GM23338 (cell line): ENCODE measurements around the gene SGCD. TPM values are rescaled to one million over a fixed set of nuclear protein-coding genes. Genes with fewer than 3 reads are reported as not detected.

Source experiments
- EZH2phosphoT487 ChIP-seq: fragments of 200-600 bp; sonication (generic); IDR thresholded peaks from one replicate; pipeline ENCODE4 v1.8.1; 2018; ENCODE audit warnings: antibody characterized with exemption; ENCODE audit not compliant: unreplicated experiment
- STAT1 ChIP-seq: IDR thresholded peaks from one replicate; pipeline ENCODE4 v1.6.1; 2016; ENCODE audit warnings: antibody characterized with exemption; ENCODE audit not compliant: unreplicated experiment
- ZNF114 ChIP-seq: fragments of 250-450 bp; sonication (Bioruptor Pico); IDR thresholded peaks from 2 replicates; pipeline ENCODE4 v1.5.0; 2020; ENCODE audit warnings: mild to moderate bottlenecking, moderate library complexity
- ZNF331 ChIP-seq: fragments of 250-450 bp; sonication (Bioruptor Pico); IDR thresholded peaks from 2 replicates; pipeline ENCODE4 v1.5.0; 2020; ENCODE audit warnings: low read depth, mild to moderate bottlenecking, moderate library complexity
- polyA plus RNA-seq: library from polyadenylated mRNA; unstranded; fragments of >200 nt; fragmentation: Nextera tagmentation; extraction: Ambion mirVana; gene quantifications from 2 replicates; pipeline ENCODE4 v1.2.1, GENCODE V29; 2016
- total RNA-seq: library from RNA; depleted of rRNA; stranded (reverse); fragments of >200 nt; shearing (Covaris generic); gene quantifications from 2 replicates; pipeline ENCODE4 v1.2.3, GENCODE V29; 2014
- TF ChIP-seq, protein P1 (sequence below): fragments of 250-450 bp; sonication (Bioruptor Pico); IDR thresholded peaks from 2 replicates; pipeline ENCODE4 v1.5.0; 2020; ENCODE audit warnings: mild to moderate bottlenecking, moderate library complexity
- TF ChIP-seq, protein P2 (sequence below): IDR thresholded peaks from one replicate; pipeline ENCODE4 v1.6.1; 2018; ENCODE audit warnings: antibody characterized with exemption; ENCODE audit not compliant: unreplicated experiment
- TF ChIP-seq, protein P3 (sequence below), 2 experiments: fragments of 200-600 bp in 1 of 2; sonication (generic) in 1 of 2; conservative IDR thresholded peaks; 2 replicates each; pipeline versions ENCODE4 v1.5.1 to v1.6.1; 2016 to 2017; ENCODE audit warnings: antibody characterized with exemption in 2 of 2, low read depth in 2 of 2, mild to moderate bottlenecking in 2 of 2, moderate library complexity in 1 of 2

Gene SGCD
- total and polyA plus RNA-seq, 2 experiments from 2014 or later: 0.03 to 0.05 TPM

DNA sequence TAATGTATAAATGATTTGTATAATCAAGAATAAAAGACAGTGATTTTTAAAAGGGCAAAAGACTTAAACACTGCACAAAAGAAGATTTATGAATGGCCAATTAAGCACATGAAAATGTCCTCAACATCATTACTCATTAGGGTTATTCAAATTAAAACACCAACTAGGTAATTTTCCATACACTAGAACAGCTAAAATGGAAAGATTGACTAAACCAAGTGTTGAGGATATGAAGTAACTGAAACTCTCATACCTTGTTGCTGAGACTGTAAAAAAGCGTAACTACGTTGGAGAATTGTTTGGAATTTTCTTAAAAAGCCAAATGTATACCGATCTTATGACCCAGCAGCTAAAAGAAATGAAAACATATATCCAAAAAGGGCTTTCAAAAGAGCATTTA lies 144.9 kb downstream of the SGCD start (continued):
- TF ChIP-seq, protein P1, sequence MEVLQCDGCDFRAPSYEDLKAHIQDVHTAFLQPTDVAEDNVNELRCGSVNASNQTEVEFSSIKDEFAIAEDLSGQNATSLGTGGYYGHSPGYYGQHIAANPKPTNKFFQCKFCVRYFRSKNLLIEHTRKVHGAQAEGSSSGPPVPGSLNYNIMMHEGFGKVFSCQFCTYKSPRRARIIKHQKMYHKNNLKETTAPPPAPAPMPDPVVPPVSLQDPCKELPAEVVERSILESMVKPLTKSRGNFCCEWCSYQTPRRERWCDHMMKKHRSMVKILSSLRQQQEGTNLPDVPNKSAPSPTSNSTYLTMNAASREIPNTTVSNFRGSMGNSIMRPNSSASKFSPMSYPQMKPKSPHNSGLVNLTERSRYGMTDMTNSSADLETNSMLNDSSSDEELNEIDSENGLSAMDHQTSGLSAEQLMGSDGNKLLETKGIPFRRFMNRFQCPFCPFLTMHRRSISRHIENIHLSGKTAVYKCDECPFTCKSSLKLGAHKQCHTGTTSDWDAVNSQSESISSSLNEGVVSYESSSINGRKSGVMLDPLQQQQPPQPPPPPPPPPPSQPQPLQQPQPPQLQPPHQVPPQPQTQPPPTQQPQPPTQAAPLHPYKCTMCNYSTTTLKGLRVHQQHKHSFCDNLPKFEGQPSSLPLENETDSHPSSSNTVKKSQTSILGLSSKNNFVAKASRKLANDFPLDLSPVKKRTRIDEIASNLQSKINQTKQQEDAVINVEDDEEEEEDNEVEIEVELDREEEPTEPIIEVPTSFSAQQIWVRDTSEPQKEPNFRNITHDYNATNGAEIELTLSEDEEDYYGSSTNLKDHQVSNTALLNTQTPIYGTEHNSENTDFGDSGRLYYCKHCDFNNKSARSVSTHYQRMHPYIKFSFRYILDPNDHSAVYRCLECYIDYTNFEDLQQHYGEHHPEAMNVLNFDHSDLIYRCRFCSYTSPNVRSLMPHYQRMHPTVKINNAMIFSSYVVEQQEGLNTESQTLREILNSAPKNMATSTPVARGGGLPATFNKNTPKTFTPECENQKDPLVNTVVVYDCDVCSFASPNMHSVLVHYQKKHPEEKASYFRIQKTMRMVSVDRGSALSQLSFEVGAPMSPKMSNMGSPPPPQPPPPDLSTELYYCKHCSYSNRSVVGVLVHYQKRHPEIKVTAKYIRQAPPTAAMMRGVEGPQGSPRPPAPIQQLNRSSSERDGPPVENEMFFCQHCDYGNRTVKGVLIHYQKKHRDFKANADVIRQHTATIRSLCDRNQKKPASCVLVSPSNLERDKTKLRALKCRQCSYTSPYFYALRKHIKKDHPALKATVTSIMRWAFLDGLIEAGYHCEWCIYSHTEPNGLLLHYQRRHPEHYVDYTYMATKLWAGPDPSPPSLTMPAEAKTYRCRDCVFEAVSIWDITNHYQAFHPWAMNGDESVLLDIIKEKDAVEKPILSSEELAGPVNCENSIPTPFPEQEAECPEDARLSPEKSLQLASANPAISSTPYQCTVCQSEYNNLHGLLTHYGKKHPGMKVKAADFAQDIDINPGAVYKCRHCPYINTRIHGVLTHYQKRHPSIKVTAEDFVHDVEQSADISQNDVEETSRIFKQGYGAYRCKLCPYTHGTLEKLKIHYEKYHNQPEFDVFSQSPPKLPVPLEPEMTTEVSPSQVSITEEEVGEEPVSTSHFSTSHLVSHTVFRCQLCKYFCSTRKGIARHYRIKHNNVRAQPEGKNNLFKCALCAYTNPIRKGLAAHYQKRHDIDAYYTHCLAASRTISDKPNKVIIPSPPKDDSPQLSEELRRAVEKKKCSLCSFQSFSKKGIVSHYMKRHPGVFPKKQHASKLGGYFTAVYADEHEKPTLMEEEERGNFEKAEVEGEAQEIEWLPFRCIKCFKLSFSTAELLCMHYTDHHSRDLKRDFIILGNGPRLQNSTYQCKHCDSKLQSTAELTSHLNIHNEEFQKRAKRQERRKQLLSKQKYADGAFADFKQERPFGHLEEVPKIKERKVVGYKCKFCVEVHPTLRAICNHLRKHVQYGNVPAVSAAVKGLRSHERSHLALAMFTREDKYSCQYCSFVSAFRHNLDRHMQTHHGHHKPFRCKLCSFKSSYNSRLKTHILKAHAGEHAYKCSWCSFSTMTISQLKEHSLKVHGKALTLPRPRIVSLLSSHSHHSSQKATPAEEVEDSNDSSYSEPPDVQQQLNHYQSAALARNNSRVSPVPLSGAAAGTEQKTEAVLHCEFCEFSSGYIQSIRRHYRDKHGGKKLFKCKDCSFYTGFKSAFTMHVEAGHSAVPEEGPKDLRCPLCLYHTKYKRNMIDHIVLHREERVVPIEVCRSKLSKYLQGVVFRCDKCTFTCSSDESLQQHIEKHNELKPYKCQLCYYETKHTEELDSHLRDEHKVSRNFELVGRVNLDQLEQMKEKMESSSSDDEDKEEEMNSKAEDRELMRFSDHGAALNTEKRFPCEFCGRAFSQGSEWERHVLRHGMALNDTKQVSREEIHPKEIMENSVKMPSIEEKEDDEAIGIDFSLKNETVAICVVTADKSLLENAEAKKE (CRISPR knock-in tag): no peak
- TF ChIP-seq ZNF331 (CRISPR knock-in tag): no peak
- no peak for TF ChIP-seq EZH2phosphoT487
- TF ChIP-seq, protein P2, sequence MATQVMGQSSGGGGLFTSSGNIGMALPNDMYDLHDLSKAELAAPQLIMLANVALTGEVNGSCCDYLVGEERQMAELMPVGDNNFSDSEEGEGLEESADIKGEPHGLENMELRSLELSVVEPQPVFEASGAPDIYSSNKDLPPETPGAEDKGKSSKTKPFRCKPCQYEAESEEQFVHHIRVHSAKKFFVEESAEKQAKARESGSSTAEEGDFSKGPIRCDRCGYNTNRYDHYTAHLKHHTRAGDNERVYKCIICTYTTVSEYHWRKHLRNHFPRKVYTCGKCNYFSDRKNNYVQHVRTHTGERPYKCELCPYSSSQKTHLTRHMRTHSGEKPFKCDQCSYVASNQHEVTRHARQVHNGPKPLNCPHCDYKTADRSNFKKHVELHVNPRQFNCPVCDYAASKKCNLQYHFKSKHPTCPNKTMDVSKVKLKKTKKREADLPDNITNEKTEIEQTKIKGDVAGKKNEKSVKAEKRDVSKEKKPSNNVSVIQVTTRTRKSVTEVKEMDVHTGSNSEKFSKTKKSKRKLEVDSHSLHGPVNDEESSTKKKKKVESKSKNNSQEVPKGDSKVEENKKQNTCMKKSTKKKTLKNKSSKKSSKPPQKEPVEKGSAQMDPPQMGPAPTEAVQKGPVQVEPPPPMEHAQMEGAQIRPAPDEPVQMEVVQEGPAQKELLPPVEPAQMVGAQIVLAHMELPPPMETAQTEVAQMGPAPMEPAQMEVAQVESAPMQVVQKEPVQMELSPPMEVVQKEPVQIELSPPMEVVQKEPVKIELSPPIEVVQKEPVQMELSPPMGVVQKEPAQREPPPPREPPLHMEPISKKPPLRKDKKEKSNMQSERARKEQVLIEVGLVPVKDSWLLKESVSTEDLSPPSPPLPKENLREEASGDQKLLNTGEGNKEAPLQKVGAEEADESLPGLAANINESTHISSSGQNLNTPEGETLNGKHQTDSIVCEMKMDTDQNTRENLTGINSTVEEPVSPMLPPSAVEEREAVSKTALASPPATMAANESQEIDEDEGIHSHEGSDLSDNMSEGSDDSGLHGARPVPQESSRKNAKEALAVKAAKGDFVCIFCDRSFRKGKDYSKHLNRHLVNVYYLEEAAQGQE: no peak
- TF ChIP-seq, protein P3, sequence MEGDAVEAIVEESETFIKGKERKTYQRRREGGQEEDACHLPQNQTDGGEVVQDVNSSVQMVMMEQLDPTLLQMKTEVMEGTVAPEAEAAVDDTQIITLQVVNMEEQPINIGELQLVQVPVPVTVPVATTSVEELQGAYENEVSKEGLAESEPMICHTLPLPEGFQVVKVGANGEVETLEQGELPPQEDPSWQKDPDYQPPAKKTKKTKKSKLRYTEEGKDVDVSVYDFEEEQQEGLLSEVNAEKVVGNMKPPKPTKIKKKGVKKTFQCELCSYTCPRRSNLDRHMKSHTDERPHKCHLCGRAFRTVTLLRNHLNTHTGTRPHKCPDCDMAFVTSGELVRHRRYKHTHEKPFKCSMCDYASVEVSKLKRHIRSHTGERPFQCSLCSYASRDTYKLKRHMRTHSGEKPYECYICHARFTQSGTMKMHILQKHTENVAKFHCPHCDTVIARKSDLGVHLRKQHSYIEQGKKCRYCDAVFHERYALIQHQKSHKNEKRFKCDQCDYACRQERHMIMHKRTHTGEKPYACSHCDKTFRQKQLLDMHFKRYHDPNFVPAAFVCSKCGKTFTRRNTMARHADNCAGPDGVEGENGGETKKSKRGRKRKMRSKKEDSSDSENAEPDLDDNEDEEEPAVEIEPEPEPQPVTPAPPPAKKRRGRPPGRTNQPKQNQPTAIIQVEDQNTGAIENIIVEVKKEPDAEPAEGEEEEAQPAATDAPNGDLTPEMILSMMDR (conservative IDR thresholded peaks at IDR 0.05; ENCODE audit: low read depth in 2 of 2): no peak
- TF ChIP-seq ZNF114 (CRISPR knock-in tag): no peak
- TF ChIP-seq STAT1: no peak
